GM21526 (cell line): ENCODE results near the gene HSPB1.
A peak's percentile ranks its signal among the peaks of the same experiment; 100 is the strongest.
"Not testable (repeated sequence)": the region's sequence is repeated elsewhere in the genome, so short reads cannot be mapped to it uniquely, and the experiment has no call there.

Experiments
- ATAC-seq: cut with Tn5 transposase; IDR thresholded peaks from one replicate; pipeline ENCODE4 v1.9.1; 2021; ENCODE audit warnings: moderate library complexity; ENCODE audit not compliant: unreplicated experiment, low FRiP score

Gene HSPB1

GRCh38 chr7:76281006-76281705, 21.3 kb upstream of the HSPB1 start:
- ATAC-seq = no peak

DNA sequence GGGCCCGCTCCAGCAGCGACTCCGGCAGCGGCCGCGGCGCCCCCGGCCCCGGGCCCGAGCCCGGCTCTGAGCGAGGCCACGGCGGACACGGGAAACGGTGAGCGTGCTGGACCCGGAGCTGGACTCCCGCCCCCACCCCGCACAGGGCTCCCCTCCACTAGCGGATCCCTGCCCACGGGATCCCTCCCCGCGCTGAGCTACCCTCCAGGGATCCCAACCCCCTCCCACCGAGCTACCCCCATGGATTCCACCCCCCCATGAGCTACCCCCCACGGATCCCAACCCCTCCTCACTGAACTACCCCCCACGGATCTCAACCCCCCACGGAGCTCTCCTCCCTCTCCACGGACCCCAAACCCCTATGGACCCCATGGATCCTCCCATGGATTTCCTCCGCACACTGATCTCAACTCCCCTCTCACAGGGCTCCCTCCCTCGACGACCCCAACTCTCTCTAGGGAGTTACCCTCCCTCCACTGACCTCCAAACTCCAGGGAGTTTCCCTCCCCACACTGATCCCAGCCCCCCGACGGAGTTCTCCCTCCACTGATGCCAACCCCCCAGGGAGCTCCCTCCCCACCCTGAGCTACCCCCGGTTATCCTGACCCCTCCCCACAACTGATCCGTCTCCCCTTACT, 20.6 kb upstream of the HSPB1 start:
- no peak for ATAC-seq

DNA sequence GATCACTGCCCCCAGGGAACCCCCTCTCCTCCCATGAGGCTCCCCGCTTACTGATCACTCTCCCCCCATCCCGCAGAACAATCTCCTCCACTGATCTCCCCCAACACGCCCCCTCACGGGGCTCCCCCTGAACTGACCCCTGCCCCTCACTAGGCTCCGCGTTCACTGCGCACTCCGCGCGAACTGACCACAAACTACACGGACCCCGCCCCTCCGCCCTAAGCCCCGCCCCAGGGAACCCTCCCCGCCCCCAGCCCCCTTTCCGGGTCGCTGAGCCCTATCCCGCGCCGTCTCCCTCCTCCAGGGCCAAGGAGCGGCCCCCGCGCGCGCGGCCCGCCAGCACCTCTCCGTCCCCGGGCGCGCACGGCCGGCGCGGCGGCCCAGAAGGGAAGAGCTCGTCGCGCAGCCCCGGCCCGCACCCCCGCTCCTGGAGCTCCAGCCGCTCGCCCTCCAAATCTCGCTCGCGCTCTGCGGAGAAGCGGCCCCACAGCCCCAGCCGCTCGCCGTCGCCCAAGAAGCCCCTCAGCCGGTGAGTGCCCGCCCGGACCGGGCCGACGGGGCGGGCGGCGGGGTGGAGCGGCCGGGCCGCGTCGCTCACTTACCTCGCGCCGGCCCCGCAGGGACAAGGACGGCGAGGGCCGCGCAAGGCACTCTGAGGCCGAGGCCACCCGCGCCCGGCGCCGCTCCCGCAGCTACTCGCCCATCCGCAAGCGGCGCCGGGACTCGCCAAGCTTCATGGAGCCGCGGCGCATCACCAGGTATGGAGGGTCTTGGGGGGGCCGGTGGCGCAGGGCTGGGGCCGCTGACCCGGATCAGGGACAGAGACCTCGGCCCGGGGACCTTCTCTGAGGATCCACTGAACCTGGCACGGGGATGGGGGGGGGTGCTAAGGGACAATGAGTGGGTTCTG, 19.9 kb upstream of the HSPB1 start:
- no peak for ATAC-seq

DNA sequence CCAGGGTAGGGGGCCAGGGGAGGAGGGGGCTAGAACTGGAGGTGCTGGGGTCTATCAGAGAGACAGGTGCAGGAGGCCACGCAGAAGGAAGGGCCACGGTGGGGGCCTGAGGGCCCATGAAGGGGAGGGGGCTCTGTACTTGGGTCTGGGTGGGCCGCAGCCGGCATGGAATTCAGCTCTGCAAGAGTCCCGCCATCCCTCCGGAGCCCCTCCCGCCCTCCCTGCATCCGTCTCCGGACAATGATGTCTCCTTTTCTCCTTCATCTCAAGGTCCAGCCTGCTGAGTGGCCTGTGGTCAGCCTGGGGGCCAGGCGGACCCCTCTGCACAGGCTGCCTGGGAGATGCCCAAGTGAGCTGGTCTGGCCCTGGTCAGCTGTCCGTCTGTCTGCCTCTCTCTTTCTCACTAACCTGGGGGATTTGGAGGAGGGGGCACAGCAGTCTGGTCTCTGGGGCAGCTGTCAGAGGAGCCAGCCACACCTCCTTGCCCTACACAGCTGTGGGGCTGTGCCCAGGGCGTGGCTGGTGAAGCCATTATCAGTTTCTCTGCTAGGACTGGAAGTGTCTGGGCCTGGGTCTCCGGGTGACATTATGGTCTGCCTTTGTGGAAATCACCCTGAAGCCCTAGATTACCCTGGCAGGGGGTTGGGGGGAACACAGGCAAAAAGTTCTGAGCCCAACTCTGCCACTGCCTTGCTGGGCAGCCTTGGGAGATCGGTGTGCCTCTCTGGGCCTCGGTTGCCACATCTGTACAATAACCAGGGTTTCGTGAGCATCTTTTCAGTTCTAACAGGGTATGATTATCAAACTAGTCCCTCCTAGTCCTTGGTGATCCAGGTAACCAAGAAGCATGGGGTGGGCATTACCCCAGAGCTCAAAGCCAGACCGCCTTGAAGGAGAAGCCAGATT, 19.0 kb upstream of the HSPB1 start:
- no peak for ATAC-seq

DNA sequence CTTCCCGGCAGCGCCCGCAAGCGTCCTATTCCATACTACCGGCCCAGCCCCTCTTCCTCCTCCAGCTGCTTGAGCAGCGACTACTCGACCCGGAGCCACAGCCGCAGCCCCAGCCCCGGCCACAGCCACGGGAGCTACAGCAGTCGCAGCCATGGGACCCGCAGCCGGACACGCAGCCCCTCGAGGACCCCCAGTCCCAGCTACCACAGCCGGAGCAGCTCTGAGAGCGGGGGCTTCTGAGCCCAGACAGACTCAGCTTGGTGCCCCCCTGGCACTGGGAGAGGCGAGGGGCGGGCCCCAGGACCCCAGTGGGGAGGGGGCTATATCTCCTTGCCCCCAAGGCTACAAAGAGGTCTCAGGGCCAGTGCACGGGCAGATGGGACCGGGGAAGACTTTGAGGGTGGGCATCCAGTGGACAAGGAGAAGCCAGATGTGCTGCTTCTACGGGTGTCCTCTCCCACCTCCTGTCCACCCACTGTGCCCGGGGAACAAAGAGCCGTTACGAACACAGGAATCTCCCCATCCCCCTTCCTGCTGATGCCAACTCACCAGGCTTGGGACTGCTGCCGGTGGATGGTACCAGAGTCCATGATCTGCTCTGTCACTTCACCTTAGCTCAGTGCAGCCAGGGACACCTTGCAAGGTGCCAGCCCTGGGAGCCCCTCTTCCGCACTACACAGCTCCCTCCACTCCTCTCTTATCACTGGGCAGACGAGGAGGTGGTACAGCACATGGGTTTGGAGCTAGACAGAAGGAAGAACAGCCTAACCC, 16.7 kb upstream of the HSPB1 start:
- ATAC-seq = no peak

- no peak for ATAC-seq
Observed at GRCh38 chr7:76286842-76287403, 15.6 kb upstream of the HSPB1 start.

GRCh38 chr7:76290847-76291350, 11.6 kb upstream of the HSPB1 start:
- not testable (repeated sequence) for ATAC-seq

GRCh38 chr7:76291351-76292212, 10.9 kb upstream of the HSPB1 start:
- peak; percentile 69 for ATAC-seq

GRCh38 chr7:76292213-76292573, 10.3 kb upstream of the HSPB1 start:
- no peak for ATAC-seq

DNA sequence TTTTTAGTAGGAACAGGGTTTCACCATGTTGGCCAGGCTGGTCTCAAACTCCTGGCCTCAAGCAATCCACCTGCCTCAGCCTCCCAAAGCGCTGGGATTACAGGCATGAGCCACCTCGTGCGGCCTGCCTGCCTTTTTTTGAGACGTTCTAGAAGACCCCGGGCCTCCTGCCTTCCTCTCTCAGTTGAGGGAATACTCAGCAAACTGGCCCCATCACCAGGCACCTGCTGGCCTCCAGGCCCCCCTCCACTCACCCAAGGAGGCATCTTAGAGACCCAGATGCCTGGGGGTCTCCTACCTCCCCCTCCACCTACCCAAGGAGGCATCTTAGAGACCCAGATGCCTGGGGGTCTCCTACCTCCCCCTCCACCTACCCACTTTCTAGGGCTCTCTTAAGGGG, 9.6 kb upstream of the HSPB1 start:
- not testable (repeated sequence) for ATAC-seq

DNA sequence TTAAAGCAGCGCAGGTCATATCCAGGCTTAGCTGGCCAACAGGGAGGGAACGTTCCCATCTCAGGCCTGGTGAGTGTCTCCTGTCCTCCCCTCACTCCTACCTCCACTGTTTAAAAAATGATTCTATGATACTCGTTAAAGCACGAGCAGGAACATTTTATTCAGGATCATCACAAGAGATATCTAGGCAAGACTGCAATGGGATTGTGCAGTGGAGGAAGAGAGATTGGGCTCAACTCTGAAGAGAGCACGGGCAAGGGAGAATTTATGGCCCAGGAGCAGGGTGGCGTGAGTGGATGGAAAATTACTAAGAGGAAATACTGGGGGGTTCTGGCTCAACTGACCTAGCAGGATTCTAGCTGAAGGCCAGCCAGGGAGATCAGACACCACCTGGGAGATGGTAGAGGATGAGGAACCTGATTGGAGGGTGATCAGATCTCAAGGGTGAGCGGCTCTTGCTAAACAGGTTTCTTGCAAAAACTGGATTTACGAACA, 9.0 kb upstream of the HSPB1 start:
- ATAC-seq = no peak

GRCh38 chr7:76294344-76295024, 8.0 kb upstream of the HSPB1 start:
- ATAC-seq = no peak

DNA sequence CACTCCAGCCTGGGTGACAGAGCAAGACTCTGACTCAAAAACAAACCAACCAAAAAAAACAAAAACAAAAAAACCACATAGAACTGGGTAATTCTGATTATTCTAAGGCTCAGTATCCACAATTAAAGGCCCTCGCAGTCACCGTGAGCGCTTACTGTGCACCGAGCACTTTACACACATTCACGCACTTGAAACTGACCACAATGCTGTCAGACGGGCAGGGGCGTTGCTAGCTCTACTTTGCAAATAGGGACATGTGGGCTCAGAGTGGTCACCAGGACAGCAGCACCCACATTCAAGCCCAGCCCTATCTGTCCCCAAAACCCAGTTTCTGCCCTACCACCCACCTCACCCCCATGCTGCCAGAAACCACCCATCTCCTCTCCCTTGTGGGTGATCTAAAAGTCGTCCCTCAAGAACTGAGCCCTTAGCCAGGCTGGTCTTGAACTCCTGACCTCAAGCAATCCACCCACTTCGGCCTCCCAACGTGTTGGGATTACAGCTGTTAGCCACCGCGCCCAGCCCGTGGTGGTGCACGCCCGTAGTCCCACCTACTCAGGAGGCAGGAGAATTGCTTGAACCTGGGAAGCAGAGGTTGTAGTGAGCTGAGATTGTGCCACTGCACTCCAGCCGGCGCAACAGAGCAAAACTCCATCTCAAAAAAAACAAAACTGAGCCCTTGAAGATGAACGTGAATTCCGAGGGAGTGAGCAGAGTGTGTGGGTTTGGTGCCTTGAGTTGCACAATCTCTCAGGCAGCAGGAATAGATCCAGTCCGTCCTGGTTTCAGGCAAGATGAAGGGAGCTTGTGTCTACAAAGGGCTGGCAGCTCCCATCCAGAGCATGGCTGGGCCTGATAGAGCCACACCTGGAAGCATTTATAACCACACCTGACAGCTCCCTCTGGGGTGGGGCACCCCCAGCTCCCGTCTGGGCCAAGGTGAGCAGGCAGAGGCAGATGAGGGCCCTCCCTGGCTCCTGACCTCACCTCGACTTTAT, 5.4 kb upstream of the HSPB1 start:
- ATAC-seq = no peak

- ATAC-seq = no peak
Observed at GRCh38 chr7:76300166-76300731, 2.2 kb upstream of the HSPB1 start.

DNA sequence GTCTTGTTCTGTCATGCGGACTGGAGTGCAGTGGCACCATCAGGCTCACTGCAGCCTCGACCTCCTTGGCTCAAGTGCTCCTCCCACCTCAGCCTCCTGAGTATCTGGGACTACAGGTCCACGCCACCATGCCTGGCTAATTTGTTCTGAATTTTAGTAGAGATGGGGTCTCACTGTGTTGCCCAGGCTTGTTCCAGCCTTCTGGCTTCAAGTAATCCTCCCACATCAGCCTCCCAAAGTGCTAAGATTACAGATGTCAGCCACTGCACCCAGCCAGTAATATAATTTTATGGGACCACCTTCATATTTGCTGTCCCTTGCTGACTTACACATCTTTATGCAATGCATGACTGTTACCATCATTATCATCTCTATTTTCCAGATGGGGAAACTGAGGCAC, 1.5 kb upstream of the HSPB1 start:
- ATAC-seq = no peak
